ENCODE results near the gene KCNH1.

KCNH1 gene

DNA sequence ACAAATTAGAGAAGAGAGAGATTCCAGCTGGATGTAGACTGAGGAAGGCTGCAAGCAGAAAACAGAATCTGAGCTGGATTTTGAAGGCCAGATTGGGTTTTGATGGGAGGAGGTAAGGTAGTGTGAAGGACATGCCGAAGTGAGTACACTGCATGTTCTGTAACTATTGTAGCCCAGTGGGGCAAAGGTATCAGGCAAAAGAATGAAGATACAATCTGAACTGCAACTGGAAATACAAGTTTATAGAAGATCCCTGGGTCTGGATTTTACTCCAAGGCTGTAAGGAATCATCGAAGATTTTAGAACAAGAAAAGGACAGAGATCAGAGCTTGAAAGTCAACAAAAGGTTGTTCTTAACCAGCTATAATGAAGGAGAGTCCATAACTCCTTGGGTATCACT, 382.0 kb downstream of the KCNH1 start:
- DNase-seq = no peak

DNA sequence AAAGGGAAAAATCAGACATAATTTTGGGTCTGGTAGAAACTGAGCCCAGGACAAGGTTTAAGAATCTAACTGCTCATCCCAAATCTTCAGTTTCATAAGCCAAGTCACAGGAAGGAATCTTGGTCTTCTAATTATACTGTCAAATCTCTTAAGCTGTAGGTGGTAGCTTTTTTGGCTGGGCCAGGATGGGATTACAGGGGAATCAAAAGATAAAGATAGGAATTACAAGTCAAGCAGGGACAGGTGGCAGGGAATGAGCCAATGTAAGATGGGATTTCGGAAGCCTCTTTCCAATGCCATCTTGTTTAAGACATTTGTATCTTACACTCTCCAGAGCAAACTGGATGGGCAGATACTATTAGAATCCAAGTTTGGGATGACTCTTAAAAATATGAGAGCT, 383.5 kb downstream of the KCNH1 start:
- DNase-seq = no peak

DNA sequence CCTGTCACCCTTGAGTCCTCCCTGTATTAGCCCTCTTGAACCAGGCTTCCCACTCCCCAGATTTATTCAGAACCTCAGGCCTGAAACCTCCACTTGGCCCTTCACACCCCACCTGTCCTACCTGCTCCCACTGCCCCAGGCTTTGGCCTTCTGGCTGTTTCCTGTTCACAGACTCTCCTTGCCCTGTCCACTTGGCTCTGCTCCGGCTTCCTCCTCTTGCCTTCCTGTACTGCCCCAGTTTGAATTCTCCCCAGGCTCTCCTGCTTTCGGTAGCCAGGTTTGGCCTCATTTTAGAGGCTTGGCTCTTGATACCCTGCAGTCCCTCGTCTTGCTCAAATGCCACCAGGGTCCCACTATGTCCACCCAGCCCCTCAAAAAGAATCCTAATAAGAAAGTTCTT, 385.2 kb downstream of the KCNH1 start:
- DNase-seq = no peak

DNA sequence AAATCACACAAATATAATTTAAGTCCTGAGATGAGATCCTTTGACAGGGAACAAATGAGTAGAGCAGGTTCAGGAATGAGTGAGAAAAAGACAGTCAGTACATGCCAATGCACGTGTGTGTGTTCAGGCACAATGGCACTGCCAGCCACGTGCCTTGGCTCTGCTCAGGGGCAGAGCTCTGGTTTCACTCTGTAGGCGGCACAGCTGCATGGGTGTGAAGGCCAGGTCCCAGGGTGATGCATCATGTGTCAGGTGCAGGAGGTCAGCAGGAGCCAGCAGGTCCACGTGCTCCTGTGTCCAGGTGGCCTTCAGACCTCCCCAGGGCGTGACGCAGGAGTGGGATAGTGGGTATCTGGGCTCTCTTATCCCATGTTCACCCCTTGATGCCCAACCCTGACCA, 386.1 kb downstream of the KCNH1 start:
- no peak for DNase-seq

DNA sequence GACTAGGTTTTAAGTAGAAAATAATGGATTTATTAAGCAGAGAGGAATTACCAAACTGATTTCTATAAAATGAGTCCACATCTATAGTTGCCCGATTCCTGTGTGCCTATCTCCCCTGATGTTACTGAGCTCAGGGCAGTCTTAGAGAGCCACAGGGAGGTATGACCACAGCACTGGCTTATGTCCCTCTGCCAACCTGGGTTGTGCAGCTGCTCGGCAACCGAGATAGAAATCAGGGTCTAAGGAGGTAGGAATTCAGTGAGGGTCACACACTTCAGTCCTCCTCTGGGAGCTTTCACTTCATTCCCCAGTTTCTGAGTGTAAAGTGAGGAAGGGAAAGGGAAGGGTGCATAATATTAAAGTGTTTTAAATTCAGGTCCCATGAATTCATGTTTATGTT, 386.8 kb downstream of the KCNH1 start:
- DNase-seq = no peak

DNA sequence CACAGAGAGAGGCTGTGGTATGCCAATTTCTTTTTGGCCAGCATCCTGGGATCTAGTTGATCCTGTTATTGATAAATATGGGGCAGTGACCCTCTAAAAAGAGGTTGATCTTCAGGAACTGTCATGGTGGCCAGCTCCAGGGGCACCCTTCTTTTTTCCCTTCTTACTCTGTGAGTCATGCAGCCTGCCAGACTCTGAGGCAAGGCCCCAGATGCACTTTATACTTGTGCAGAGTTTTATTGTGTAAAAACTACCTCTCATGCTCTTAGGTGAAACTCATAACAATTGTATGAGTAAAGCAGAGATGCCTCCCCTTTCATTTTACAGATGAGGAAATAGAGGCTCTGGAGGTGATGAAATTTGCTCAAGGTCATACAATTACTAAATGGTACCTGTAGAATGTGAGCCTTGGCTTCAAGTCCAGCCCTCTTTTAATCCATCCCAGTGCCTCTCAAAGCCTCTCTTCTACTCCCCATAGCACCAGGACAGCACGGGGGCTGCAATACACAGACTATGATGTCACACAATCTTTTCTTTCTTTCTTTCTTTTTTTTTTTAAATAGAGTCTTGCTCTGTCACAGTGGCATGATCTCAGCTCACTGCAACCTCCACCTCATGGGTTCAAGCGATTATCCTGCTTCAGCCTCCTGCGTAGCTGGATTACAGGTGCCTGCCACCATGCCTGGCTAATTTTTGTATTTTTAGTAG, 387.8 kb downstream of the KCNH1 start:
- no peak for DNase-seq

DNA sequence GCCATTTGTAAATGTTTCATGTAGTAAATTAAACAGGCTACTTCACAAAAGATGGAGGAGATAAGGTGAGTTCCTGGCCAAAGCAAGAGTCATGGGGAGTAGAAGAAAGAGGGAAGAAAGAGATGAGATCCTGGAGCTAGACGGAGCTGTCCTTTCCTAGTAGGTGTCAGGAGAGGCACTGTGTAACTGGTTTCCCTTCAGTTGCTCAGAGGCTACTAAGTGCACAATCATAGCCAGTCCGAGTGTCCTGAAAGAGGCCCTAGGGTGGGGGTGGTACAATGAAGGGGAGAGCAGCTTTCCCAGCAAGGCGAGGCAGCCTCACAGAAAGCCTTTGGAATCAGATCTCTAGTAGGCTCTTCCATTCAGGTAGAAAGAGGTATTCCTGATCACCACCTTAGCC, 390.9 kb downstream of the KCNH1 start:
- DNase-seq = no peak

DNA sequence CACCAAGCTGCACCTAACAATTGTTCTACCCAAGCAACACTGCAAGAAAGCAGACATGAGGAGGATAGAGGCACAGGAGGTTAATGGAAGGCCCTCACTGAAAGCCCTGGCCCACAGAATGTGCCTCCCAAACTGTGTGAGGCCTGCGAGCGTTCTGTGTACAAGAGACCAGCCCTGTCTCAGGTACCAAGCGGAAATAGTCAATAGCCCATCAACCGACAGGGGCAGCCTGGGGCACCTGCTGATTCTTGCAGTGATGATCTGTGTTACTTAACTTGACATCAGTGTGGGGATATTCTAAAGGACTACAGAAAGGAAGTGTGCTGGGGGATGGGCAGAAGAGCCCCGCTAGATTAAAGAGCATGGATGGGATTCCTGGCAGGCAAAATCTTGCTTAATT, 392.4 kb downstream of the KCNH1 start:
- DNase-seq = no peak

DNA sequence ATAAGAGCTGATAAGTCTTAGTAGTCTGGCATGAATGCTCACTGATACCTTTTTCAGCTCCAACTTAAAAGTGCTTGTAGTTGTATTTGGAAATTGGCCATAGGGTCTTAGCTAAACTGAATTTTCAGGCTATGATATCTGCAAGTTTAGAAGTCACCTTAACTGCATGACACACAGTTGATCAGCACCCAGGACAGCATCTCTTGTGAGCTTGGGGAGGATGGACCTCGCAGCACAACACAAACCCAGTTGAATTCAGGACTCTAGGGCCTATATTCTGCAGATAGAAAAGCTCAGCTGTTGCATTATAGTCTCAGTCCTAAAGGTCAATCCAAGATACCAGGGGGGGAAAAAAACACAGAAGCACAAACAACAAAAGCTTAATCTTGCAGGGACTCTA, 394.3 kb downstream of the KCNH1 start:
- DNase-seq = no peak

DNA sequence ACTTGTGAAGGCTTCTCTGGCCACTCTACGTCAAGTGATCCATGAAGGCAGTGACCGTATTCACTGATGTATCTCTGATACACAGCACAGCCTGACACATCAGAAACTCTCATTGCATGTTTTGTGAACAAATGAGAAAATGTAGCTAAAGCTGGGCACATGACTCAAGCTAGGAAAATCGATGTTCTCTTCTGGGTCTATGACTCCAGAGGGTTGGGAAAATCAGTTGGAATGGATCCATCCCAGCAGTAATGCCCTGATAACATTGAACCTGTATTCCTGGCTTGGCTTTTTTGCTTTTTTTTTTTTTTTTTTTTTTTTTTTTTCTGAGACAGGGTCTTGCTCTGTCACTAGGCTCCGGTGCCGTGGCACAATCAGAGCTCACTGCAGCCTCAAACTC, 395.7 kb downstream of the KCNH1 start:
- no peak for DNase-seq

DNA sequence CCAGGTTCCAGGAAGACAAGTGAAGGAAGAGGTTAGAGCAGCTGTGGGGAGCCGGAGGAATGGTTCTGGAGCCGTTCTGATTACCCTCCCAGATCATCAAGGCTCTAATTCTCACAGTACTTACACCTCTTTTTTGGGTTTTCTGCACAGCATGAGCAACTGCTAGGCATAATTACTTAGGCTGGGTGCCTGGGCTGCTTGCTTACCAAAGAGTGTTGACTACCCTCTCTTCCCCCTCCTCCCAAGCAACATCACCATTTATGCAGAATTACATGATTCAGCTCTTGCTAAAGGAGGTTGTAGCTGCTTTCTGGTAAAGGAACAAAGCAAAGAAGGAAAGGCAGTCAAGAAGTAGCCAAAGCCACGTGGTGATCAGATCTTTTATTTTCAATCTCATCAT, 397.2 kb downstream of the KCNH1 start:
- DNase-seq = no peak

DNA sequence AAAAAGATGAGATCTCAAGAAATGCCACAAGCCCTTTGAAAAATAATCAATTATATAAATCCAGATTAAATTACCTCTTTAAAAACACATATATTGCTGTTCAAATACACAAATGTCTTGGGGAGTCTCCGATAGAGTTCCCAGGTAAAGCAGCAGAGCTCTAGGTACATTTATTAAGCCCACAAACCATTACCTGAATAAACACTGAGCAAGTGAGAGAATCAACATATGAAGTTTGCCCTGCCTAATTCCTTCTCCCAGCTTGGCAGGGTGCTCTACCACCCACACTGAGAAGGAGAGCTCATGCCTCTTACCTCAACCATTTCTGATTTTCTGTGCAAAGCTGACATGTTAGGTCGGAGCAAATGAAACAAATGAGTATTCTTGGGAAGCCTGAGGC, 402.4 kb downstream of the KCNH1 start:
- no peak for DNase-seq

DNA sequence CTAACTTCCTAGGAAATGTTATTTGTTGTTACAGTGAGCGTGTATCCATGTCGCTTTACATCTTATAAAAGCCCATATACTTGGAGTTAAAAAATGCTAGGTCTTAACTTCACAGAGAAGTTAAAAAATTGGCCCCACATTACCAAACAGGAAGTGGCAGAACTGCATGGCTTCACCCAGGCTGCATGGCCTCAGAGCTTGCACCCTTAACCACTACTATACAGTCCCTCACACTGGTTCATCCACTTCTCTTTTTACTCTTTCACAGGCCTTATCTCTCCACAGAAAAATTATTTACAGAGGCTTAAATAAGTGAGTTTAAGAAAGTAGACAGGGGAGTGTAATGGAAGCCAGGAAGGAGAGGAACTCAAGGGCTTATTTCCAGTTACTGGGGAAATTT, 402.8 kb downstream of the KCNH1 start:
- DNase-seq = no peak

DNA sequence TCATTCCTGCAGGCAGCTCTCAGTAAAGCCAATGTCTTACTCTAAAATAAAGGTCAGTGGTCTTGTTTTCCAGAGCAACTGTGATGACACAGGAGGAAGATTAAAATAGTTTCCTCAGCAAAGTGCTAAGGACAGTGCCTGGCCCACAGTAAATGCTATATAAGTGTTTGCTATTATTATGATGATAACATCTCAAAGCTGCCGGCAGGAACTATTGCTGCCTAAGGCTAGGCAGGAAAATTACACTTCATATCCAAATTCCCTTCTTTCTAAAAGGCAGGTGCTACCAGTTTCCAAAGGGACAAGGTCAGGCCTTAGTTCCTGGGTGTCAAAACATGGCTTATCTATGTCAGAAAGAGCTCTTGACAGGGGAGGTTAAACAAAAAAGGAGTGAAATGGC, 403.9 kb downstream of the KCNH1 start:
- no peak for DNase-seq

DNA sequence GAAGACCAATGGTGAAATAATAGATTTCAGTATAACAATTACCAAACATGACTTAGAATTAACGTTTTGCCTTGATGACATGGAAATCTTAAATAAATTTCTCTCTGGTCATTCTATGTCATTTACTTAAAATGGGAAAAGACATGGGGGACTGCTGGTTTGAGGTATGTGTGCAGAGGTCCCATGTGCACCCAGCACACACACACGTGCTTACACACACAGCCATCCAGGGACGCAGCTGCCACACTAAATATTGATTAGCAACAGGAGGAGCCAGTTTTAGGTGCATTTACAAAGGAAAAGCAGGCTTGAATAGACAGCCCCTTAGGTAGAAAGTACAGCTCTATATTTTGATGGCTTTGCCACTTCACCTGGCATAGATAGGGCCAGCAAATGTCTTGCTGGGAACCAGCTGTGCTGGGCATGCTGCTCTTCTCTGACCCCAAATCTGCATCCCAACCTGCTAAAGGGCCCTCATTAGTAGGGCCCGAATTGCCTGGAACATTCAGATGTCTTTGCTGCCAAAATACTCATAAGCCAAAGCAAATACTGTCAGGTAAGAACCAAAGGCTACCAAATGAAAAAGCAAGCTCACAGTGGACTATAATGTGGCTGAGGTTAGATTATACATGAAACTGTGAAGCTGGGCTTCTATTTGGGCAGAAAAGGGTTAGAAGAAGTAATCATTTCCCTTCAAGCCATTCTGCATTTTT, 405.4 kb downstream of the KCNH1 start:
- DNase-seq = no peak

DNA sequence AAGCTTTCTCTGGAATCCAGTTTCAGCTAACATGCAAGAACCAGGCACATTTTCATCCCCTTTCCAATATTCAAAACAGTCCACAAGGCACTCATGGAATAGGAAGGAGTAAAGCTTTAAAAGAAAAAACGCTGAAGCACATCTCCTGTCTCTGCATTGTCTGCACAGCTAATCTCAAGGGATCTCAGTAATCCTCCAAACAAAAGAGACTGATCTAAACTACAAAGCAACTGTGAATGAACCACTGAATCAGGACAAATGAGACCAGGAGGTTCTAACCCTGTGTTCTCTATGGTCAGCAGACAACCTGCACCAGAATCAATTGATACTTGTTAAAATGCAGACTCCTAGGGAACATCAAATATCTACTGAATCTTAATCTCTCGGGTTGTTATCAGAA, 406.2 kb downstream of the KCNH1 start:
- no peak for DNase-seq

DNA sequence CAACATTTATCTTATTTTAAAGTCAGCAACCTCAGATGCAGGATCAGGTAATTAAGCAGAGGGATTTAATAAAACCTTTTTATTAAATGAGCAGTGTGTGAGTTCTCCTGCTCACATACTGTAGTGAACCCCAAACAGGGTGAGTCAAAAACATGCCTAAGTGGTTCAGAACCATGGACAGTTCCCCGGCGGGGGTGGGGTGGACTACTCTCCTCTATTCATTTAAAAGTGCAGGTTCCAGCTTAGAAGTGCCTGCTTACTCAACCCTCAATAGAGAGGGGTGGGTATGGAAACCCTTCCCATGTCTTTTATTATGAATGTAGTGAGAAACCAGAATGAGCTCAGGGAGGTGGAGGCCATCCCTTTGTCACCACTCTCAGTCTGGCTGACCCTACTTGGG, 407.3 kb downstream of the KCNH1 start:
- peak in 1 of 2 donors; percentile 23 for DNase-seq

DNA sequence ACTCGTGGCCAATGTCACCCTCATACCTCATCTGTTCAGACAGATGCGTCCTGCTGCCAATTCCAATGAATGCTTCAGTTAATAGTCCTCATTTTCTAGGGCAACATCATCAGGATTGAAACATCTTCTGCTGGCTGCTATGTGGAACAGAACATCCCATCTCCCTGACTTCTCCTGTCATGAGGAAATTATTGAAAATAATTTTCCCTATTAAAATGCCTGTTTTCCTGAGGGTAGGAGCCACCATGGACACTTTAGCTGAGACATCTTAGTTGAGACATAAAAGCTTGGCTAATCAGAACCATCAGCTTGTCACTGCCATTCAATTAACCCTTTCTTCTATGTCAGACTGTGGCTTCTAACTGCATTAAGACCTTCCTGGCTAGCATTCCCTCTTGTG, 409.2 kb downstream of the KCNH1 start:
- no peak for DNase-seq

DNA sequence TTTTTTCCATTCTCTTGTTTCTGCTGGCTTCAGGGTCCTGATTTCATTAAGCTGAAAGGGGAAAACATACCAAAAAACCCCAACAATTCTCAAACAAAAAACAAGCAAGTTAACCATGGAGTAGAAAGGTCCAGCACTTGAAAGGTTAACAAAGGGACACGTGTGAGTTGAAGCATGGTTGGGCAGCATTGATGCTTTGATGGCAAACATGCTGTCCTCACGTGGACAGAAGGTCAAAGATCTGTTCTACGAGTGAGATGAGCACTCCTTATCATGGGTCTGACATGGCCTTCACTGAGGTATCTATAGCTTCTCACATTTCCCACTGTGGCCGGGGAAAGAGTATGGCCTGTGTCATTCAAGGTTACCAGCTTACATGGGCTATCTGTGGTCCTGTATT, 410.3 kb downstream of the KCNH1 start:
- DNase-seq = no peak

DNA sequence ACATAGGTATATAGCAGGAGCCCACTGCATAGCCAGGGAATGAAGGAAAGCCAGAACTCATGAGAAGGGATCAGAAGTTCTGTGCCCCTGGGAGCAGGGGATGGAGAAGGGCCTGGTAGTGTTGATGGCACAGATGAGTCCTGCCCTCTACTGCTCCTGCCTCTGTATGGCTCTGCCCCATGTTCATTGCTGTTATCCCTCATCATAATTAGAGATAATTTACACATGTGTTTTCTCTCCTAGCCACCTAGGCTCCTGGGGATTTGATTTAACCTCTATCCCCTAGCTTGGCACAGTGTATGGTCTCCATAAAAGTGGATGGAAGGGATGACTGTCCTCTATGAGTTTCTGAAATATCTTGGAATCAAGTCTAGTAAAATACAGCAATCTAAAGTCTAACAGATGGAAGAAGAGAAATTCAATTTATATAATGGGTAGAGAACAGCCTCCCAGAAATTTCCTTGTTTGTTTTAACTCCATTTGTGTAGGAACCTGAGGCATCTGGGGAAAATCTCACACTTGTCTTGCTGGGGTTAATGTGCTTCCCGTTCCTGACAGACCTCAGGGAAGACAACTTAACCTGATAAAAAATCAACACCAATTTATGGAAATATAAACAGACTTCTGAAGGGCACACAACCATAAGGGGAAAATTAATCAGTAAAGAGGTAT, 411.4 kb downstream of the KCNH1 start:
- no peak for DNase-seq

DNA sequence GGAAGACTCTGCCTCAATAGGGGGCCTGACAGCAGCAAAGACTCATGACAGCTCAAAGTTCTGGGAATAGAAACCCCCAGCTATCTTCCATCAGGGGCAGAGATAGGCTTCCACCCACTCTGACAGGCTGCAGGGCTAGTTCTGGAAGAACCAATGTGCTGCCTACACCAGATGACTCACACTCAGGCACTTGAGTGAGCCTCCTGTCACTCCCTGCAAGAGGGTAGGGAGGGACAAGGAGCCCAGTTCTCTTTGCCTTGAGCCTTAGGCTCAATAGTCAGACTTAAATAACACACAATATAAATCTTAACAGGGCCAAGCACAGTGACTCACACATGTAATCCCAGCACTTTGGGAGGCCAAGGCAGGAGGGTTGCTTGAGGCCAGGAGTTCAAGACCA, 418.9 kb downstream of the KCNH1 start:
- peak; percentile 38 to 64 for DNase-seq

DNA sequence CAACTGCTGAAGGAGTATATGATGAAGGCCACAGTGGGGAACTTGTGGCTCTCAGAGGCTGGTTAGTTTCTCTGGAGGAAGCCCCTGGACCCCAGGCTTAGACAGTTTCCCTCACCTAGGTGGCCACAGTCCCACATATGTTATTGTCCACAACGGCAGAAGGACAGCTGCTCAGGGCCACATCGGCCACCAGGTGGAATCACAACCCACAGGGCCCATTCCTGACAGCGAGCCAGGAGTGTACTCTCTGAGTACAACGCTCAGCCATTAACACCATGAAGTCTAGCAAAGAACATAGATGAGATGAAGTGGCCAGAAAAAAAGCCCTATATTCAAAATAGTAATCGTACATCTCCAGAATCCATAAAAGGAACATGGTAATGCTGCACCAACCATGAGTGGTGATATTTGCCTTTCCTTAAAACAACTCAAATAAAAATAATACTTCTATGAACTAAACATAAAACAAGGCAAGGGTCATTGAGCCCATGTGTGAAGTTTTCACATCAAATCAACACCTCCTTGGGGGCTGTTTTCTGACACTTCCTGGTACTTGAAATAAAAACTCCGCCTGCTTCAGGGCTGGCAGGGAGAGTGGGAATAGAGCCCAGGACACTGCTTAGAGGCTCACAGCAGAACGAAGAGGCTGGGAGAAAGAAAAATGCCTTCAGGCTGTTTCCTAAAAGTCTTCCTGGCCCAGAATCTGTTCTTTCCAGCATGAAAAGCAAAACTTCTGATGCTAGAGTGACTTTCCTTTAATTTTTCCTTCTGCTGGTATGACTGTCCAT, 421.9 kb downstream of the KCNH1 start:
- no peak for DNase-seq

DNA sequence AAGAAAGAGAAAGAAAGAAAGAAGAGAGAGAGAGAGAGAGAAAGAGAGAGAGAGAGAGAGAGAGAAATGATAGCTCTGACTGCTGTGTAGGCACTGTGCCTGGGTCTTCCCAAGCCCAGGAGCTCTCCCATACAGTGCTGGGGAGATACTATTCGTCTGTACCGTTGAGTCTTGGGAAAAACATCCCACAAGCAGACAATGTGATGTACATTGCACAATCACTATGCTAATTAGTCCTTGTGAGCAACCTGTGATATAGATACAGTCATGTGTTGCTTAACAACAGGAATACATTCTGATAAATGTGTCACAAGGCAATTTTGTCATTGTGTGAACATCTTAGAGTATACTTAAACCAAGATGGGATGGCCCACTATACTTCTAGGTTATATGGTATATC, 424.2 kb downstream of the KCNH1 start:
- peak; percentile 41 to 46 for DNase-seq

Measured in inflammatory macrophage (primary cell).